ENCODE results near the gene GNAI3.

DNA sequence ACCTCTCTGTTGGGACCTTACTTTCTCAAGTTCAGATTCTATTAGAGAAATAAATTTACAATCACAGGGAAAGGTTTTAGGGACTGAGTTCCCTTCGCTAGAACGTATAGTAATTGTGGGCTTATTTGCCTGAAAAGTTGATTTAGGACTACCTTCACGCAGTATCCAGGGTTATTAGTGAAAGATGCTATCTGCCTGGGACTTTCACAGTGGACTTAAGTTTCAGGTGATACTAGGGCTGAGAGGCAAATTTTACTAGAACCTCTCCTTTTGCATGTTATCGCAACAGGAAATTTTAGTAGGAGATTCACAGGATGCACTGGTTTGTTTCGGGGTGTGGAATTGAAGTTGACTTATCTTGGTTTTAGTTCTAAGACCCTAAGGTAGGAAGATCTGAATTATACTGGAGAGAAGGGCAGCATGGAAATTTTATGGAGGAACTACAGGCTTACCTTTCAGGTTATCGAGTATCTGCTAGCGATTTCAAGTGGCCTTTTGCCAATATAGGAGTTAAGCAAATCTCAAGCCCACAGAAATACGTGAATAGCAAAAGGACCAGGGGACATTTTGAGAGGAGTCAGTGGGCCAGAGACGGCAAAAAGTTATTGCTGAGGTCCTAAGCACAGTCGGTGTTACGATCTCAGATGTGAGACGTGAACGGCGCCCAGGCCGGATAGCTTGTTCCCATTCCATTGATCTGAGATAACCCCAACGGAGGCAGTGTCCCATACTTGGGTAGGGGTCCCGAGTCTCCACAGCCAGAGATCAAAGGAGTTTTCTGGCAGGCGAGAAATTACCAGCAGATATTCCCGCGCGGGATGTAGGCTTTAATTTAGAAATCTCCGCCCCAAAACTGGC lies 723 bp upstream of the GNAI3 start:
- TF ChIP-seq, protein P1, sequence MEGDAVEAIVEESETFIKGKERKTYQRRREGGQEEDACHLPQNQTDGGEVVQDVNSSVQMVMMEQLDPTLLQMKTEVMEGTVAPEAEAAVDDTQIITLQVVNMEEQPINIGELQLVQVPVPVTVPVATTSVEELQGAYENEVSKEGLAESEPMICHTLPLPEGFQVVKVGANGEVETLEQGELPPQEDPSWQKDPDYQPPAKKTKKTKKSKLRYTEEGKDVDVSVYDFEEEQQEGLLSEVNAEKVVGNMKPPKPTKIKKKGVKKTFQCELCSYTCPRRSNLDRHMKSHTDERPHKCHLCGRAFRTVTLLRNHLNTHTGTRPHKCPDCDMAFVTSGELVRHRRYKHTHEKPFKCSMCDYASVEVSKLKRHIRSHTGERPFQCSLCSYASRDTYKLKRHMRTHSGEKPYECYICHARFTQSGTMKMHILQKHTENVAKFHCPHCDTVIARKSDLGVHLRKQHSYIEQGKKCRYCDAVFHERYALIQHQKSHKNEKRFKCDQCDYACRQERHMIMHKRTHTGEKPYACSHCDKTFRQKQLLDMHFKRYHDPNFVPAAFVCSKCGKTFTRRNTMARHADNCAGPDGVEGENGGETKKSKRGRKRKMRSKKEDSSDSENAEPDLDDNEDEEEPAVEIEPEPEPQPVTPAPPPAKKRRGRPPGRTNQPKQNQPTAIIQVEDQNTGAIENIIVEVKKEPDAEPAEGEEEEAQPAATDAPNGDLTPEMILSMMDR (IDR thresholded peaks at IDR 0.05), result peak in 1 of 6 experiments; percentile 6
- no peak for TF ChIP-seq POLR2A (IDR thresholded peaks at IDR 0.05)

Measured in thyroid gland (tissue), 4 donors.